HTR-8/SVneo (cell line): ENCODE results near the gene ASPN.
"Not testable (repeated sequence)": the region's sequence is repeated elsewhere in the genome, so short reads cannot be mapped to it uniquely, and the experiment has no call there.

Source experiments
- DNase-seq: peaks from one replicate; pipeline ENCODE4 v3.0.0; 2011; ENCODE audit warnings: low spot score, mixed read lengths; ENCODE audit not compliant: insufficient read length
- FAIRE-seq: peaks from 2 replicates; lab custom pipeline; 2011; peaks lifted over from hg19 to GRCh38; lab: Jason Lieb, UNC

ASPN gene

DNA sequence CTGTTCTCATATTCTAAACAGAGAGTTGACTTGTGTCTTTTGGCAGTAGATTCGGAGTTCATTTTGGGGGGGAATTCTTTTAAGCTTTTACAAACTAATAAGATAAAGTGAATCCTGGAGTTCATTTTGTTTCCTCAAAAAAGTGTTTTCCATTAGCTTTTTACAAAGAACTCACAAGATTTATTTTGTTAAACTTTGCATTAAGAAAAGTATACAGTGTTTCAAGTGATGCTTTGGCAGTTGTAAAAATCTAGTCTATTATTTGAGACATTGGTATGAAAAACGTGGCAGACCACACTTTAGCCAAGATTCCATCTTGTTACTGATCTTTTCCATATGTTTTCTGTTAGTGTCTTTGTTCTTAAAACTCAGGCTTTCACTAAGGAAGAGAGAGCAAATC lies 56.8 kb downstream of the ASPN start:
- no peak for DNase-seq
- no peak for FAIRE-seq

DNA sequence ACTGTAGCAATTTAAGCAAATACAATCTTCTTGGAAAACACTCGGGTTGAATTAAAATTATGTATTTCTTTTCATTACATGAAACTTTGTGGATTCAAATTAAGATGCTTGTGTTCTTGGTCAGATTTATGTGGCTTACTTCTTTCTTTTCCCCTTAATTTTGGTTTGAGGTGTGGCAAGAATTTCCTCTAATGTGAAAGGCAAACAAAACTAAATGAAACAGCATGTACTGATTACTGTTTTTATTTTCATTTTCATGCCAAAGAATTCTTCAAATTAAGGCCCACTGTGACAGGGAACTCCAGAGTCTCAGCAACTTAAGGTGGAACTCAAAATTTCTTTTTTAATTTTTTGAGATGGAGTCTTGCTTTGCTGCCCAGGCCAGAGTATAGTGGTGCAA lies 58.0 kb downstream of the ASPN start, which contains the start of gene OMD:
Gene OMD, minus strand, starts transcription at position 132 of the 400 bp plus-strand sequence. CDS start 6,913 bp downstream, outside the sequence.
- FAIRE-seq: no peak
- DNase-seq: no peak

DNA sequence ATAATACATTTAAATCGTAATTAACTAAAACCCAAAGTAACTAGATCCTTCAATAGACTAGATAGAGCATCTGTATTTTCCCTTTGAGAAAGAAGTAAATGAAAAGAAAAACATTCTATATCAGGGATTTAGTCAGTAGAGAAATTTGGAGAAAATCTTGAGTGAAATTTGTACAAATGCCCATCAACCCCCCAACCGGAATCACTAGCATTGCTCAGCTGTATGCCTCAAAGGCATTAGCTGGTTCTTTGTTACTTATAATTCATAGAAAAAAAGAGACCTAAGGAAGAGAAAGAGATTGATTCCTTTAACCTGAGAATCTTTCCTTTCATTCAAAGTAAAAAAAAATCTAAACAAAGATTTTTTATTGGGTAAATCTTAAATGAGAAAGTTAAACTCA lies 58.7 kb downstream of the ASPN start:
- no peak for DNase-seq
- FAIRE-seq: no peak

DNA sequence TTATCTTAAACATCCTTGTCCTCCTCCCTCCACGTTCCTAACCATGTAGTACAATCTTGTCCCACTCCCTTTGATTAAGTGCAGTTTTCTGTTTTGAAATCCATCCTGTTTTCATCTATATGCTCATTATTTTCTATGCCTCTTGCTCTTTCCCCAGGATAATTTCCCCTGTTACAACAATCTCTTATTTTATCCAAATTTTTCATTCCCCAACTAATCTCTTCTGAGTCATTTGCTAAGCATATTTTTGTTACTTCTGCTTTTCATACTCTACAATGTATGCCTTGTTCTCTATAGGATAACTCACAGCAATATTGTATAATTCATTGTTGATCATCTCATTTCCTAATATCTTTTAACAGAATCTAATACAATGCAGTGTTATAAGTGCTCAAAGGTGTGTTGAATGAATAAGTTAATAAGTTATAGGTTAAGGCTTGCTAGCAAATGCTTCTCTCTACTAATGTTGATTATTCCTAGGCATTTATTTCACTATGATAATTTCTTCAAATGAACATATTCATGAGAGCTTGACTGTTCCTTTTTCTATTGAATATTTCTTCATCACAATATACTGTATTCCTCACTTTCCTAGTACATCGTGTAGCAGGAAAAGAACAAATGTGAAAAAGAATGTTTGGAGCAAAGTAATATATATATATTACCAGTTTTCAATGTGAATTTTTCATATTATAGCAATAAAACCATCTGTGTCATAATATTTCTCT lies 59.5 kb downstream of the ASPN start:
- no peak for DNase-seq
- FAIRE-seq: no peak

DNA sequence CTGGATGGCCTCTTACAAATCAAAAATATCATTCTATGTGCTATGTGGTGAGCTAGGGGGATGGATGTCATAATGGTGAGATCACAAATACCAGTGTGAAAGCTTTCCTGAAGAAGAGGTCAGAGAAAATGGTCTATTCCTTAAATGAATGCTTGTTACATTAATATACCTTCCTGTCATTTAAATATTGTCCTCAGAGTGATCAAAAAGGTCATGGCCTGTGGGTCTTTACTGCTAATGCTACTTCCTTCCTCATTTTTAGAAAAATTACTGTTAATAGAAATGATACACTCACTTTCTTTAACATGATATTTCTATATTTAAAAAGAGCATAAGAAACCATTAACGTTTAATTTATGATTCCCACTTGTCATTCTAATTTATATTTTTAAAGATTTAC lies 67.7 kb downstream of the ASPN start:
- no peak for FAIRE-seq

DNA sequence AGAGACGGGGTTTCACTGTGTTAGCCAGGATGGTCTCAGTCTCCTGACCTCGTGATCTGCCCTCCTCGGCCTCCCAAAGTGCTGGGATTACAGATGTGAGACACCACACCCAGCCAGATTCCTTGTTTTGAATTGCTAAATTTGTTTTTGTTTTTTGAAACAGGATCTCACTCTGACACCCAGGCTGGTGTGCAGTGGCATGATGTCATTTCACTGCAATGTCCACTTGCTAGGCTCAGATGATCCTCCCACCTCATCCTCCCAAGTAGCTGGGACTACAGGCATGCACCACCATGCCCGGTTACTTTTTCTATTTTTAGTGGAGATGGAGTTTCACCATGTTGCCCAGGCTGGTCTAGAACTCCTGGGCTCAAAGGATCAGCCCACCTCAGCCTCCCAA lies 71.1 kb downstream of the ASPN start:
- not testable (repeated sequence) for DNase-seq, FAIRE-seq

More for the DNA sequence above, 67.7 kb downstream of the ASPN start:
- no peak for DNase-seq

DNA sequence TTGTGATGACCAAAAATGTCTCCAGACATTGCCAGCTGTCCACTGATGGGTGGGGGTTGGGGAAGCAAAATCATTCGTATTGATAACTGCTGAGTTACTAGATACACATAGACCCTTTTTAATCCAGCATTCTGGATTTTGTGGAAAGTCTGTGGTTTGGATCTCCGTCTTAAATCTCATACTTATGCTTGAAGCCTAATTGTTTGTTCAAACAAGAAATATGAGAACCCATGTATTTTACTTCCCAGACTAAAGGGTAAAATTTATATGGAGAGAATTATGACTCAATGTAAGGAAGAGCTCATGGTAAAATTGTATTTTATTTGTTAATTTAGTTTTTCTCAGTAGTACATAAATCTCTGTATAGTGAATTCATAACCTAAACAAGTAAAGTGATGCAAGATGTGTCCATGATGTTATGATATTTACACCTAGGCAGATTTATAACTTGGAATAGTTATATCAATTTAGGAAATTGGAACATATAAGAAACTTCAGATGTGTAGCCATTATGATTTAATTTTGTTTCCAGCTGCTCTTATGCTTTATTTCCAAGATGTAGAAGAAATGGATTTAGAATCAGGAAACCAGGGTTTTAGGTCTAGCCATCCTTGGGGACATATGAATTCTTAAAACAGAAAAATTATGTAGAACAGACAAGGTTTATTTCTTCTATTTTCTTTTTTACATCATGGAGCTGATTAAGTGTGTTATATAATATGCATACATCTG lies 73.4 kb downstream of the ASPN start:
- FAIRE-seq: no peak
- no peak for DNase-seq

DNA sequence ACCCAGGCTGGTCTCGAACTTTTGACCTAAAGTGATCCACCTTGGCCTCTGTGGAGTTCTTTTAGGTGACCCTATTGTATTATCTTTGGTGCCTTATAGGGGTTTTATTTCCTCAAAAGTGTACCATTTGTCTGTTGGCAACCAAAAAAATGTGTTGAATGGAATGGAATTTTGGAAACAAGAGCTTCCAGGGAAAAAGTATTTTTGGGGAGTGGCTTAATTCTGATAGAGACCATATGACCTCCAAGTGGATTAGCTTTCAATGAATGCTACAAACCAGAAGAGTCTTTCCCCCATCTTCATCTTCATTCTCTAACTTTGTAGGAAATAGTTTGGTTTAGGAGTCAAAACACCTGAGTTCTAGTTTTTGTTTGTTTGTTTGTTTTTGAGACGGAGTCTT lies 74.5 kb downstream of the ASPN start:
- FAIRE-seq: no peak
- no peak for DNase-seq

DNA sequence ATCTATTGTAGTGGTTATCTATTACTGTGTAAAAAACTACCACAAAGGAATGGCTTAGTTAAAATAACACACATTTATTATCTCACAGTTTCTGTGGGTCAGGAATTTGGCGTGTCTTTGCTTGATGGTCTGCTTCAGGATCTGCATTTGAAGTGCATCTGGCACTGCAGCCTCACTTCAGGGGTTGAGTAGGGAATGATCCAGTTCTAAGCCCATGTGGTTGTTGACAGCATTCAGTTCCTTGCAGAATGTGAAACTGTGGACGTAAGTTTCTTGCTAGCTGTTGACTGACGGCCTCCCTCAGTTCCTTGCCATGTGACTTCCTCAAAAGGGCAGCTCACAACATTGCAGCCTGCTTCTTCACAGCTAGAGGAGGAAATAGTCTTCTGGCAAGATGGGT lies 75.8 kb downstream of the ASPN start:
- no peak for DNase-seq
- FAIRE-seq: no peak
